SK-N-MC (cell line): ENCODE data around the gene PIK3CD.

Experiments
- EZH2 ChIP-seq: fragments of 200-600 bp; sonication (generic); IDR thresholded peaks from one replicate; pipeline ENCODE4 v1.6.1; 2017; ENCODE audit warnings: antibody characterized with exemption
- POLR2AphosphoS5 ChIP-seq: IDR thresholded peaks from 2 replicates; pipeline ENCODE4 v1.6.1; 2012; ENCODE audit warnings: mild to moderate bottlenecking, low read depth, low read length, borderline replicate concordance

- no peak for TF ChIP-seq POLR2AphosphoS5
- TF ChIP-seq EZH2, result no peak
Measured at GRCh38 chr1:9610548-9610947, 41.0 kb upstream of the PIK3CD start.
